NCI-H1417 treated with DMSO at 0.1 percent for 48 hours (cell line): Measurements from ENCODE around the gene NBPF1.
"Not testable (repeated sequence)": the region's sequence is repeated elsewhere in the genome, so short reads cannot be mapped to it uniquely, and the experiment has no call there.

Experiments used
- DNase-seq: peaks from one replicate; lab custom pipeline; 2025; lab: John Stamatoyannopoulos, UW

Gene NBPF1

DNA sequence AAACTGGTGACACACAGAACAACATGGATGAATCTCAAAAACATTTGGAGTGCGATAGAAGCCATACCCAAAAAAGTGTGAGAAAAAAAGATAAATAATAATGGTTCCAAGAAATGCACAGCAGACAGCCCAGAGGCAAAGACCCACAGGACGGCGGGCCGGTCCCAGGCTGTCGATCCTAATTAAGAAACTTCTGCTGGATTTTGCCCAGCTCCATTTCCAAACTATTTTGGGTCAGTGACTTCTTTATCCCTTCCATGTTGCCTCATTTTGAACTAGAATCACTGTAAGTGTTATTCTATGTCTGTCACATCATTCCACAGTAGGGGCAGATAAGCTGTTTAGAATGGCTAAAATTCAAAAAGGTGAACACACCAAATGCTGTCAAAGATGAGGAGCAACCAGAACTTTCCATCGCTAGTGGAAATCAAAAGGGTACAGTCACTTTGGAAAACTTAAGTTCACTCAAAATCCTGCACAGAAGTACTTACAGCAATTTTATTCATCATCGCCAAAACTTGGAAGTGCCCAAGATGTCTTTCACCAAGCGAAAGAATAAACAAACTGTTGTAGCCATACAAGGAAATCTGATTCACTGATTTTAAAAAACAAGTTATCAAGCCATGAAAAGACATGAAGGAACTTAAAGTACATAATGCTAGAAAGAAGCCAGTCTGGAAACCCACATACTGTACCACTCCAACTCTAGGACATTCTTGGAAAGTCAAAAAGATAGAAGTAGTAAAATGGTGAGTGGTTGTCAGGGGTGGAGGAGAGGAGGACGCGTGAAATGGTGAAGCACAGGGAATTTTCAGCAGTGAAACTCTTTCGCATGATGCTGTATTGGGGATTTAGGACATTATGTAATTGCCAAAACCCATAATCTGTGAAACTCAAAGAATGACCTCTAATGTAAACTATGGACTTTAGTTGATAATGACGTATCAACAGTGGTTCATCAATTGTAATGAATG is 7.5 kb downstream of the NBPF1 start:
- DNase-seq = no peak

GRCh38 chr1:16605213-16605525 is 8.2 kb downstream of the NBPF1 start:
- DNase-seq = no peak

- not testable (repeated sequence) for DNase-seq
Measured at GRCh38 chr1:16604514-16605212, 8.7 kb downstream of the NBPF1 start.

- not testable (repeated sequence) for DNase-seq
Measured at GRCh38 chr1:16603623-16604022, 9.7 kb downstream of the NBPF1 start.

- not testable (repeated sequence) for DNase-seq
Measured at GRCh38 chr1:16602336-16603011, 10.9 kb downstream of the NBPF1 start.

DNA sequence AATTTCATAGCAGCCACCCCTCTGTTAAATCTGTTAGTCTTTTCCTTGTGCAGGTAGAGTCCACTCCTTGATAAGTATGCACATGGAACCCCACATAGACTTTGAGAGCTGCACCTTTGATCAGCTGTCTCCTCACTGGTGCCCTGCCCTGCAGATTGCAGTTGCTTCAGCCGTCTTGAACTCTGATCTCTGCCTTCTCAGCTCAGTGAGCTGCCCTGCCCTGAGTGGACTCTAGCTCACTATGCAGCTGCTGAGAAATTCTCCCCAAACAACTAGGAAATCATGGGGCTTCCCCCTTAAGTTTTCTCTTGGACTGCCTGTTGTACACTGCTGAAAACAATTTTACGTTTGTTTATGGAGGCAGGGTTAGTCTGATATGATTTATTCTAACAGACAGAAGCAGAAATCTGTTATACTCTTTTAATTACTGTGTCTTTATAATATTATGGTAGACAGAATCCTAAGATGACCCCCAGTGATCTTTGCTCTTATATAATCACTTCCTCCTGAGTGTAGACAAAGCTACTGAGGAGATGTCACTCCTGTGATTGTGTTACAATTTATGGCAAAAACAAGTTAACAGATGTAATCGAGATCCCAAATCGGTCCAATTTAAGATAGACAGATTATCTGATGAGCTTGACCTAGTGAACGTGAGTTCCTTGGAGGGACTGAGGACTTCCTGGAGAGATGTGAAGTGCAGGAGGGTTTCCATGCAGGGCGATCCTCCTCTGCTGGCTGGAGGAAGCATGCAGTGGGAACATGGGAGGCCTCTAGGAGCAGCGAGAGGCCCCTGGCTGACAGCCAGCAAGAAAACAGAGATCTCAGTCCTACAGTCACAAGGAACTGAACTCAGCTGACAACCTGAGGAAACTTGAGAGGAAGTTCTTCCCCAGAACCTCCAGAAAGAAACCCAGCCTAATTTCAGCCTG is 12.2 kb downstream of the NBPF1 start:
- DNase-seq = not testable (repeated sequence)

- not testable (repeated sequence) for DNase-seq
Measured at GRCh38 chr1:16599326-16599725, 14.0 kb downstream of the NBPF1 start.

- not testable (repeated sequence) for DNase-seq
Measured at GRCh38 chr1:16595216-16595615, 18.1 kb downstream of the NBPF1 start.

GRCh38 chr1:16591845-16592244 is 21.5 kb downstream of the NBPF1 start:
- not testable (repeated sequence) for DNase-seq

GRCh38 chr1:16588081-16588480 is 25.3 kb downstream of the NBPF1 start:
- DNase-seq = not testable (repeated sequence)

DNA sequence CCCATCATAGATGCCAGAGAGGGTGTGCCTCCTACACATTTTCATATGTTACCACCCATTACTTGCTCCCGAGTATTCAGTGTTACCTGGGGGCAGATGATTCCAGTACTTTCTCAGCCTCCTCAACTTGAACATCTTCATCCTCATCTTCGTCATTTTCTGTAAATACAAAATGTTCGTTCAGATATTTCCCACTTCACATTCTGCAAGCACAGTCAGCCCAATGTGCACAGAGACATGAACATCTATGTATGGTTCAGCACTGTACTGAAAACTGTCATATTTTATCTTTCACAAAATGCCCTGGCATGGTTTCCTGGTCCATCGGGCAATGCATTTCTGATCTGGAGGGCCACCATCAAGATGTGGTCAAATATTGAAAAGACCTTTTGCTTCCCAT is 25.7 kb downstream of the NBPF1 start:
- not testable (repeated sequence) for DNase-seq

GRCh38 chr1:16565324-16565723 is 48.0 kb downstream of the NBPF1 start:
- not testable (repeated sequence) for DNase-seq

DNA sequence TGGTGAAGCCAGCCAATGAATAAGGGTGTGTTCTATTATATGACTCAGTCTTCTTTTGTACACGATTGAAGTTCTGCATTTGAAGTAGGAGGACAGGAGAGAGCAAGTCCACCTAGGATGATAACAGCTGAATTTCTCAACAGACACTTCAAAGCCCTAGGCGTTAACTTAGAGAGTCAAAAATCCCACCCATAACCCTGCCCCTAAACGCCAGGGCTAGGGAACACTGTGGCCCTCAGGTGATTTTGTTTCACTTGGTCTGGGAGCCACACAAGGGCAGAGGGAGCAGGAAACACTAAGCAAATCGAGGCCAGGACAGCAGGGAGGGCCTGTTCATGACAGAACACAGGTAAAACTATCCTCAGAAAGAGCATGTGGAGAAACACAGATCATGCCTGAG is 52.3 kb downstream of the NBPF1 start:
- DNase-seq = not testable (repeated sequence)

- DNase-seq = not testable (repeated sequence)
Measured at GRCh38 chr1:16560498-16560897, 52.9 kb downstream of the NBPF1 start.

GRCh38 chr1:16559688-16560087 is 53.7 kb downstream of the NBPF1 start:
- not testable (repeated sequence) for DNase-seq

DNA sequence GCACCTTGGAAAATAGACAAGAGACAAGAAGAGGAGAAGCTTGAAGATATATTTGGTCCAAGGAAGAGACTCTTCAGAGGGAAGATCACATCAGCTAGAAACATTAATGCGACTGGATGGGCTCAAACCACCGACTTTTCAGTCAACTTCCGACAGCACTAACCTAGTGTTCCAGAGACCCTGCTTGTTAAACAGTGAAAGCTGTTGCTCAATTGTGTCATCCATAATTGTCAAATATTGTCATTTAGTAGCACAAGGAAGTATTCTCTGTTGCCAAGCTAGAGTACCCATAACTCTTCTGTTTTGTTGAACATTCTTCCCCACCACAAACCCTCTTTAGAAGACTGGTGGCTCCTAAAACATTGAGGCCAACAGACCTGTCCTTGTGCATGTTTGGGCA is 56.3 kb downstream of the NBPF1 start:
- not testable (repeated sequence) for DNase-seq

GRCh38 chr1:16553244-16553643 is 60.1 kb downstream of the NBPF1 start:
- not testable (repeated sequence) for DNase-seq

DNA sequence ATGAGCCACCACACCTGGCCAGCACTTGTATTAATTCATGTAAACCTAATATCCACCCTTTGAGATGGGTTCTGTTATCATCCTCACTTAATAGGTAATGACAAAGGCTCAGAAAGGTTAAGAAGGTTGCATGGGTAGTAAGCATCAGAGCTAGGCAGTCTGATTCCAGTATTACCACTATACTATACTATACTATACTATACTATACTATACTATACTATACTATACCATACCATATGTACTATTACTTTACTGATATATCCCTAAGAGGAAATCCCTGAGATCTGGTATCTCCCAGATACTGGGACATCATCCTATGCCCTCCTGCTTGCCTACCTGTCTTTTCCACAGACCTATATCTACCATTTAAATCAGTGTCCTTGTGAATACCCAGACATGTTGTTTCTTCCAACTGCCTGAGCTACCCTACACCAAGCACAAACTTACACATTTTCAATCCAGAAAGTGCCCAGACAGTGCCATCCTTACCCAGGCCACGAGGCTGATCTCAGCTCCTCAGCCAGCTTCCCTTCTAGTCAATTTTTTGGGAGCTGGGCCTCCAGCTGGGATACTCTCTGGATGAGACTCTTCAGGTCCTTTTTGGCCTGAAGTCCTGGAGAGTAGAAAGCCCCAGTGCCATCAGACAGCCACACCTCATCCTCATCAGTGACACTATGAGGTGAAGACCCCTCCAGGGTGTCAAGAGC is 63.0 kb downstream of the NBPF1 start:
- DNase-seq = not testable (repeated sequence)

DNA sequence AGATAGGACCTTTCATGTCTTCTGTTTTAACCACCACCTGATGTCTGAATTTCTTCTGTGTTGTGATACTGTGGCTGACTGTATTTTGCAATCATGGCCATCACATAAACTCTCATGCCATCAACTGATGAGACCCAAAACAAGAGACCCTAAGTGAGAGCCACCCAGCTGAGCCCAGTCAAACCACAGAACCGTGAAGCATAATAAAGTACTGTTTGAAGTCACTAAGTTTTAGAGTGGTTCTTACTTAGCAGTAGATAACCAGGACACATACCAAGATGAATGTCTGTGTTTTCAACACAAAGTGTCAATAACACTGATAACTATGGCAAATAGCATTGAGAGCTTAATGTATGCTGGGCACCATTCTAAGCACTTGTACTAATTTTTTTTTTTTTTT is 63.8 kb downstream of the NBPF1 start:
- not testable (repeated sequence) for DNase-seq

GRCh38 chr1:16547502-16548241 is 65.7 kb downstream of the NBPF1 start:
- not testable (repeated sequence) for DNase-seq
